ENCODE data around the gene GLT6D1.

DNA sequence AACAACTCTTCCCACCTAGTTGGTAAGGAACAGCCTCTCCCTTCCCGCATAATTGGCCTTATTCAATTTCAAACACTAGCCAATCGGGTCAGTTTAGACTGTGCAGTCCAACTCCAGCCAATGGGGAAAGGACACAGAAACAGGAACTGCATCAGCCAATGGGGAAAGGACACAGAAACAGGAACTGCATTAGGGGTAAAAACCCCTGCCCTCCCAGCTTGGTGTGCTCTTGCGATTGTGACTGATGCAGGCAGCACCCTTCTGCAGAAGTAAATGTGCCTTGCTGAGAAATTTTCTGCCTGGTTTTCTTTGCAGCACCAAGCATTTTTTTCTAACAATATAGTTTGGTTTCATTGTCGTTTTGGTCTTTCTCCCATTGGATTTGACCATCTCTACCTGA, 8.5 kb upstream of the GLT6D1 start:
- TF ChIP-seq, protein P1, sequence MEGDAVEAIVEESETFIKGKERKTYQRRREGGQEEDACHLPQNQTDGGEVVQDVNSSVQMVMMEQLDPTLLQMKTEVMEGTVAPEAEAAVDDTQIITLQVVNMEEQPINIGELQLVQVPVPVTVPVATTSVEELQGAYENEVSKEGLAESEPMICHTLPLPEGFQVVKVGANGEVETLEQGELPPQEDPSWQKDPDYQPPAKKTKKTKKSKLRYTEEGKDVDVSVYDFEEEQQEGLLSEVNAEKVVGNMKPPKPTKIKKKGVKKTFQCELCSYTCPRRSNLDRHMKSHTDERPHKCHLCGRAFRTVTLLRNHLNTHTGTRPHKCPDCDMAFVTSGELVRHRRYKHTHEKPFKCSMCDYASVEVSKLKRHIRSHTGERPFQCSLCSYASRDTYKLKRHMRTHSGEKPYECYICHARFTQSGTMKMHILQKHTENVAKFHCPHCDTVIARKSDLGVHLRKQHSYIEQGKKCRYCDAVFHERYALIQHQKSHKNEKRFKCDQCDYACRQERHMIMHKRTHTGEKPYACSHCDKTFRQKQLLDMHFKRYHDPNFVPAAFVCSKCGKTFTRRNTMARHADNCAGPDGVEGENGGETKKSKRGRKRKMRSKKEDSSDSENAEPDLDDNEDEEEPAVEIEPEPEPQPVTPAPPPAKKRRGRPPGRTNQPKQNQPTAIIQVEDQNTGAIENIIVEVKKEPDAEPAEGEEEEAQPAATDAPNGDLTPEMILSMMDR (IDR thresholded peaks at IDR 0.05; ENCODE audit: insufficient read depth, low read length, poor library complexity, severe bottlenecking): no peak
- no peak for TF ChIP-seq EZH2phosphoT487 (conservative IDR thresholded peaks at IDR 0.05; ENCODE audit: low read length)

Data from SU-DHL-6 (cell line).